Brain microvascular endothelial cell (primary cell): Measurements from ENCODE around the gene LRRC32.

Source experiments
- DNase-seq: peaks from one replicate; pipeline ENCODE4 v3.0.0-alpha.2; 2020
- H3K27ac ChIP-seq: fragments of 250-450 bp; sonication (Bioruptor Pico); 2 replicates; pipeline ENCODE4 v1.5.1; 2020; ENCODE audit warnings: mild to moderate bottlenecking, moderate library complexity
- H3K27me3 ChIP-seq: fragments of 250-450 bp; sonication (Bioruptor Pico); replicated peaks from 2 replicates; pipeline ENCODE4 v1.5.1; 2020; ENCODE audit warnings: mild to moderate bottlenecking
- H3K36me3 ChIP-seq: fragments of 250-450 bp; sonication (Bioruptor Pico); replicated peaks from 2 replicates; pipeline ENCODE4 v1.5.1; 2020; ENCODE audit warnings: mild to moderate bottlenecking
- H3K4me3 ChIP-seq: 2 replicates; pipeline ENCODE4 v1.5.1; 2011; ENCODE audit warnings: low read depth, mild to moderate bottlenecking, control low read depth, low read length, moderate library complexity
- CTCF ChIP-seq: IDR thresholded peaks from 2 replicates; pipeline ENCODE4 v1.5.1; 2011; ENCODE audit warnings: low read depth, mild to moderate bottlenecking, moderate library complexity, low read length, control low read depth, inconsistent platforms; ENCODE audit errors: missing control alignments
- in situ Hi-C: cut with HindIII; loops from 2 replicates; pipeline ENCODE4 v1.10.0; 2017; ENCODE audit warnings: low sequenced_read_pairs, low pct_ligation_motif_present

Gene LRRC32

DNA sequence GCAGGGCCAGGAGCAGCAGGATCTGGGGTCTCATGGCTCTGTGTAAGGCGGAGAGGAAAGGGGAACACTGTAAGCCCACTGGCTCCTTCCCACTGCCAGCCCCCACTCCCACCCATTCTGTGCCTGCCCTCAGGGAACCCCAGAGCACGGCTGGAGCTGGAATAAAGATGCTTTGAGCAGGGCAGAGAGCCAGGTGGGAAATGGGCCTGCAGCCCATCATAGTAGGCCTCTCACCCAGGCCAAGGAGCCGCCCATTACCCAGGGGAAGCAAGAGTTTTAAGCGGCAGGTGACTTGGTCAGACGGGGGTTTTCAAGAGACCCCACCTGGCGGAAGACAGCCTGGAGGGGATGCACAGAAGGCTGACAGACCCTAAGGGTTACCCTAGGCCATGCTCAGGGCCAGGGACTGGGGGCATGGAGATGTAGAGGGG lies 4.6 kb downstream of the LRRC32 start:
- Histone ChIP-seq H3K27ac (no peak overlapping the region), H3K36me3 (peaks cover 10% of the 10 kb centered on the region), H3K27me3 (no peaks in the 10 kb centered on the region), H3K4me3 (no peak overlapping the region)
- in situ Hi-C loops: no loop called here
- no peak for TF ChIP-seq CTCF
- DNase-seq: no peak

- Histone ChIP-seq H3K27me3 (no peaks in the 10 kb centered on the region), H3K4me3 (no peak overlapping the region), H3K27ac (no peak overlapping the region), H3K36me3 (peaks cover 12% of the 10 kb centered on the region)
- DNase-seq: no peak
- no peak for TF ChIP-seq CTCF
- in situ Hi-C loops: no loop called here
Observed at GRCh38 chr11:76665172-76665571, 5.4 kb downstream of the LRRC32 start.

GRCh38 chr11:76664578-76665061 lies 5.9 kb downstream of the LRRC32 start:
- in situ Hi-C loops: no loop called here
- DNase-seq: no peak
- no peak for TF ChIP-seq CTCF
- no peaks in the 10 kb centered on the region for H3K27me3 ChIP-seq
- peaks cover 17% of the 10 kb centered on the region for H3K36me3 ChIP-seq
- H3K27ac ChIP-seq: no peak overlapping the region
- no peak overlapping the region for H3K4me3 ChIP-seq

GRCh38 chr11:76663912-76664440 lies 6.6 kb downstream of the LRRC32 start:
- Histone ChIP-seq H3K4me3 (no peak overlapping the region), H3K27ac (no peak overlapping the region), H3K27me3 (no peaks in the 10 kb centered on the region), H3K36me3 (peaks cover 24% of the 10 kb centered on the region)
- TF ChIP-seq CTCF: no peak
- DNase-seq: no peak
- in situ Hi-C loops: no loop called here

- TF ChIP-seq CTCF: no peak
- no peak overlapping the region for H3K4me3 ChIP-seq
- DNase-seq: no peak
- in situ Hi-C loops: no loop called here
- H3K27me3 ChIP-seq: no peaks in the 10 kb centered on the region
- no peak overlapping the region for H3K27ac ChIP-seq
- peaks cover 24% of the 10 kb centered on the region for H3K36me3 ChIP-seq
Observed at GRCh38 chr11:76663486-76663810, 7.1 kb downstream of the LRRC32 start.
